Subcutaneous abdominal adipose tissue (tissue), 5 donors: ENCODE data around the gene MAP4K2.

ENCODE experiments used
- H3K27ac ChIP-seq: one replicate; pipeline ENCODE4 v1.7.0; 2013; ENCODE audit warnings: low read depth, mild to moderate bottlenecking, inconsistent platforms, low read length, moderate library complexity
- H3K27me3 ChIP-seq, 5 donors: one replicate each; pipeline ENCODE4 v1.7.0; 2013; ENCODE audit warnings: low read length in 5 of 5, inconsistent platforms in 1 of 5; ENCODE audit not compliant: control insufficient read depth in 5 of 5, insufficient read depth in 4 of 5
- H3K36me3 ChIP-seq, 5 donors: one replicate each; pipeline ENCODE4 v1.7.0; 2013; ENCODE audit warnings: low read length in 5 of 5; ENCODE audit not compliant: control insufficient read depth in 5 of 5, insufficient read depth in 5 of 5
- H3K4me1 ChIP-seq, 5 donors: one replicate each; pipeline ENCODE4 v1.7.0; 2013; ENCODE audit warnings: low read length in 5 of 5, mild to moderate bottlenecking in 3 of 5, moderate library complexity in 1 of 5; ENCODE audit not compliant: control insufficient read depth in 5 of 5, insufficient read depth in 5 of 5
- H3K4me3 ChIP-seq, 5 donors: one replicate each; pipeline ENCODE4 v1.7.0; 2013; ENCODE audit warnings: low read length in 5 of 5, low read depth in 1 of 5
- H3K9ac ChIP-seq, 5 donors: one replicate each; pipeline ENCODE4 v1.7.0; 2013; ENCODE audit warnings: low read length in 5 of 5, mild to moderate bottlenecking in 4 of 5, moderate library complexity in 3 of 5
- H3K9me3 ChIP-seq, 5 donors: one replicate each; pipeline ENCODE4 v1.7.0; 2013; ENCODE audit warnings: low read length in 5 of 5; ENCODE audit not compliant: control insufficient read depth in 5 of 5
- donor health status: healthy.
- donor health status: healthy.
- donor health status: healthy.
- donor health status: healthy.
- donor health status: healthy.

The MAP4K2 gene

GRCh38 chr11:64800303-64801157 is 2.5 kb downstream of the MAP4K2 start:
- H3K27ac ChIP-seq: peak overlapping the region; percentile 70
- no peak overlapping the region for H3K4me3 ChIP-seq
- no peaks in the 10 kb centered on the region for H3K9me3 ChIP-seq
- no peaks in the 10 kb centered on the region for H3K27me3 ChIP-seq
- H3K9ac ChIP-seq: no peak overlapping the region
- peaks cover 0 to 44% (median 37%) of the 10 kb centered on the region in 5 donors for H3K36me3 ChIP-seq
- peaks cover 2 to 33% (median 29%) of the 10 kb centered on the region in 5 donors for H3K4me1 ChIP-seq

GRCh38 chr11:64799623-64800302 is 3.3 kb downstream of the MAP4K2 start:
- Histone ChIP-seq H3K9ac (peak overlapping the region in 1 of 5 donors; percentile 30), H3K9me3 (no peaks in the 10 kb centered on the region), H3K4me3 (no peak overlapping the region), H3K36me3 (peaks cover 0 to 36% (median 30%) of the 10 kb centered on the region in 5 donors), H3K27me3 (no peaks in the 10 kb centered on the region), H3K4me1 (peaks cover 2 to 33% (median 29%) of the 10 kb centered on the region in 5 donors), H3K27ac (no peak overlapping the region)

DNA sequence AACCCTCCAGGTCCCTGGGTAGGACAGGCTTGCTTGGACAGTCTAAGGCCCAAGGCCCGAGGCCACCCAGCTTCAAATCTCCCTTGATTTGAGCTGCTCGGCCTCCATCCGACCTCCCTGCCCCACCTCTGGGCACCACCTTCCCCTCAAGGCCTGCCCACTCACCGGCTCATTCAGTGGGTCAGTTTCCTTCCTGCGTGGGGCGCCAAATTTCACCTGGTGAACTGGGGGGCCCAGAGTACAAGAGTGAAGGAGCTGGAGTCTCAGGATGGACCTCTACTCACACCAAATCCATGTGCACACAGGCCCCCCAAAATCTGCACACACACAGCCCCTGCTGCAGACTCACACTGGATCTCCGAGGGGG is 3.8 kb downstream of the MAP4K2 start:
- H3K27ac ChIP-seq: no peak overlapping the region
- peaks cover 2 to 32% (median 27%) of the 10 kb centered on the region in 5 donors for H3K4me1 ChIP-seq
- H3K36me3 ChIP-seq: peaks cover 0 to 34% (median 29%) of the 10 kb centered on the region in 5 donors
- H3K4me3 ChIP-seq: no peak overlapping the region
- H3K9ac ChIP-seq: no peak overlapping the region
- H3K9me3 ChIP-seq: no peaks in the 10 kb centered on the region
- H3K27me3 ChIP-seq: no peaks in the 10 kb centered on the region

DNA sequence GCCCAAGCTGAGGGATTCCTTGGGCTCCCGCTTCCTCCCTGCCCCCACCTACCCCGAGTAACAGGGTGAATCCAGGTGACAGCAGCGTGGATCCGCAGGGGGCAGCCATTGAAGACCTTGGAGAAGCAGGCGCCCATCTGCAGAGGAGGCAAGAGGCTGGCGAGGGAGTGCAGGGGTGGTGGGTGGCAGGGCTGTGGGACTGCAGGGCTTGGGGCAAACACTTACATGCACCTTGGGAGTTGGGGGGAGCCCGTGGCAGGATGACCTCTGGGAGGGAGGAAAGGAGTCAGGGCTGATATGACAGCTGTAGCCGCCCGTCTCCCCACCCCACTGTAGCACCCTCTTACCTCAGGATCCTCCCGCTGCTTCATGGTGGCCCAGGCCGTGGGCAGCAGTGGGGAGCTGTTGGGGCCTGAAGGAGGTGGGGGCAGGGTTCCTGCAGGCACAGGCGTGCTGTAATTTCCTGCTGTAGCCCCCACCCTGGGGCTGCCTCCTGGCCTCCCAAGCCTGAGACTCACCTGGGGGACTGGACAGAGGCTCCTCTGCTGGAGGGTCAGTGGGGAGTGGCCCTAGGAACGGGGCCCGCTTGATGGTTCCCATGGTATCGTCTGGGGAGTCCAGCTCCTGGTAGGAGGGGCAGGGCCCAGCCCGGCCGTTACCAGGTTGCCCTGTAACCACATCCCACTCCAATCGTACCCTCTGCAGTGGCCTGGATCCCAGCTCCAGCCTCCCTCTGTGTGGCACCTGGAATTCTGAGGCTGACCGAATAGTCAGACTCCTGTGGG is 6.1 kb downstream of the MAP4K2 start:
- no peak overlapping the region for H3K4me3 ChIP-seq
- no peak overlapping the region for H3K9ac ChIP-seq
- no peaks in the 10 kb centered on the region for H3K9me3 ChIP-seq
- H3K27ac ChIP-seq: no peak overlapping the region
- H3K4me1 ChIP-seq: peaks cover 0 to 28% (median 10%) of the 10 kb centered on the region in 5 donors
- peaks cover 0 to 37% (median 29%) of the 10 kb centered on the region in 5 donors for H3K36me3 ChIP-seq
- H3K27me3 ChIP-seq: no peaks in the 10 kb centered on the region

DNA sequence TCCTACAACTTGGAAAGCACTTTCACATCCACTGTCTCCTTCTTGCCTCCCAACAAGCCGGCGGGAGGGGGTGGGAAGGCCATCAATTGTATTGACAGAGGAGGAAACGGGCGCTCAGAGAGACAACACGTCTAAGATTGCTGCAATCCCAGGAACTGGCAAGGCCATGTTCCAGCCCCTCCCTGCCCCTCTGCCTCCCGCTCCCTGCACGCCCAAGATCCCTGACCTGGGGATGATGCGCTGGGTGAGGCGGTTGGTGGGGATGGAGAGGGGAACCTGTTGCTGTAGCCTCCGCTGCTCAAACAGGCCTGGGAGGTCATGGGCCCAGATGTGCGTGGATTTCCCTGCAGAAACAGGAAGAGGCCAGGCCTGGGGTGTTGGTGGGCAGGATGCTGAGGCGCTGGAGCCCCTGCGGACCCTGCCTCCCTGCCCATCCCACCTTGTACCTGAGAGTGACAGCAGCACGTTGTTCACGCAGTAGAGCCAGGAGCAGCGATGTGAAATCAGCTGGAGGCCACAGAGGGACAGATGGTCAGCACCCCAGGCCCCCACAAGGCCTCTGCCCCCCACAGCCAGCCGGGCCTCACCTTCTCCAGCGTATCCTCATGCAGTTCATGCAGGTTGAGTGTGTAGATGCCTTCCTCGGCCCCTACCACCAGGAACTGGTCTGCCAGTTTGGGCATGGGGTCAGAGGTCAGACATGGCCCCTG is 6.8 kb downstream of the MAP4K2 start:
- Histone ChIP-seq H3K27me3 (no peaks in the 10 kb centered on the region), H3K4me3 (no peak overlapping the region), H3K9me3 (no peaks in the 10 kb centered on the region), H3K9ac (no peak overlapping the region), H3K36me3 (peaks cover 0 to 44% (median 29%) of the 10 kb centered on the region in 5 donors), H3K4me1 (peaks cover 0 to 22% (median 3%) of the 10 kb centered on the region in 5 donors), H3K27ac (no peak overlapping the region)

GRCh38 chr11:64794526-64794925 is 8.5 kb downstream of the MAP4K2 start:
- Histone ChIP-seq H3K36me3 (peaks cover 0 to 53% (median 35%) of the 10 kb centered on the region in 5 donors), H3K9me3 (no peaks in the 10 kb centered on the region), H3K9ac (no peak overlapping the region), H3K27me3 (no peaks in the 10 kb centered on the region), H3K4me1 (peaks cover 0 to 17% (median 2%) of the 10 kb centered on the region in 5 donors), H3K27ac (no peak overlapping the region), H3K4me3 (no peak overlapping the region)

DNA sequence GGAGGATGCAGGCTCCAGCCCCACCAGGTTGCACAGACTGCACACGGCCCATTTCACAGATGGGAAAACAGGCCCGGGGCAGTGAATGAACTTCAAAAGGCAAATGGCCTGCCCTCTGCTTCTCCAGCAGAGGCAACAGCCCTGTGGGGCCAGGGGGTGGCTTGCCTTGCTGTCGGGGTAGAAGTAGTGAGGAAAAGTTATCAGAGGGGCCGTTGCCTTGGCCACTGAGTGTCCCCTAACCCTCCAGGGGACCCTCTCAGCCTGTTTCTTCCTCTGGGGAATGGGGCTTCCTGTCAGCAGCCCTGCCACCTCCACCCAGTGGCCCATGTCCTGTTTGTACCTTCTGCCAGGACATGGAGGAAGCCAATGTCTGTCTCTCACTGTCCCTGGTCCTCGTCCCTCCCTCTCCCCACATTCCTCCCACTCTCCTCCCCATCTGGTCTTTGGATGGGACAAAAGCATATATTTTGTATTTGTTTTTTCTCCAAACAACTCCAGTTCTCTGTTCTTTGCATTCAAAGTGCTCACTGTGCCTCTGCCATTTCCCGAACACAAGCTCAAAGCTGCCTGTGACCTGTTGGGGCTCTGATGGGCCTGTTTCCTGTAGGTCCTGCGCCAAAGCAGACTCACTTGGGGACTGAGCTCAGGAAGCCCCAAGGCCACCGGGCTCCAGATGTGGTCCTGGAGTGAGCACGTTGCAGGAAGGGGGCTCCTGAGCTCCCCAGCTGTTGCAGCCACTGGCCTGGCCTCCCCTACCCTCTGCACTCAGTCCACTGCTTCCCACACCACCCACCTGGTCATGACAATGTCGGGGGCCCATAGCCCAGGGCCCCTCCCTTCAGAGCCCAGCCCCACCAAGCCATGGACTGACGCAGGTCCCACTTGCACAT is 9.5 kb downstream of the MAP4K2 start:
- peaks cover 0 to 17% (median 2%) of the 10 kb centered on the region in 5 donors for H3K4me1 ChIP-seq
- no peaks in the 10 kb centered on the region for H3K9me3 ChIP-seq
- H3K9ac ChIP-seq: peak overlapping the region in 2 of 5 donors; percentile 6 to 53
- H3K27ac ChIP-seq: no peak overlapping the region
- no peak overlapping the region for H3K4me3 ChIP-seq
- no peaks in the 10 kb centered on the region for H3K27me3 ChIP-seq
- H3K36me3 ChIP-seq: peaks cover 0 to 53% (median 39%) of the 10 kb centered on the region in 5 donors

GRCh38 chr11:64792482-64792881 is 10.5 kb downstream of the MAP4K2 start:
- no peaks in the 10 kb centered on the region for H3K9me3 ChIP-seq
- H3K4me3 ChIP-seq: no peak overlapping the region
- peaks cover 0 to 55% (median 42%) of the 10 kb centered on the region in 5 donors for H3K36me3 ChIP-seq
- no peak overlapping the region for H3K27ac ChIP-seq
- no peaks in the 10 kb centered on the region for H3K27me3 ChIP-seq
- peaks cover 0 to 20% (median 5%) of the 10 kb centered on the region in 5 donors for H3K4me1 ChIP-seq
- H3K9ac ChIP-seq: no peak overlapping the region
